ENCODE data around the gene ANXA5.
A peak's percentile ranks its signal among the peaks of the same experiment; 100 is the strongest.
"Not testable (repeated sequence)": the region's sequence is repeated elsewhere in the genome, so short reads cannot be mapped to it uniquely, and the experiment has no call there.

Gene ANXA5

GRCh38 chr4:121679267-121679666 is 17.5 kb downstream of the ANXA5 start:
- no peak for DNase-seq (ENCODE audit: low spot score)

GRCh38 chr4:121677524-121677923 is 19.3 kb downstream of the ANXA5 start:
- DNase-seq (ENCODE audit: low spot score), result no peak

GRCh38 chr4:121676345-121677075 is 20.3 kb downstream of the ANXA5 start:
- no peak for DNase-seq (ENCODE audit: low spot score)

GRCh38 chr4:121675715-121676114 is 21.1 kb downstream of the ANXA5 start:
- DNase-seq (ENCODE audit: low spot score), result peak; percentile 38

- DNase-seq (ENCODE audit: low spot score), result peak; percentile 56
Measured at GRCh38 chr4:121674696-121675095, 22.1 kb downstream of the ANXA5 start.

- no peak for DNase-seq (ENCODE audit: low spot score)
Measured at GRCh38 chr4:121674191-121674590, 22.6 kb downstream of the ANXA5 start.

- DNase-seq (ENCODE audit: low spot score), result no peak
Measured at GRCh38 chr4:121669163-121669550, 27.6 kb downstream of the ANXA5 start.

- DNase-seq (ENCODE audit: low spot score), result no peak
Measured at GRCh38 chr4:121668368-121669162, 28.2 kb downstream of the ANXA5 start.

GRCh38 chr4:121666091-121666679 is 30.6 kb downstream of the ANXA5 start:
- DNase-seq (ENCODE audit: low spot score), result no peak

- DNase-seq (ENCODE audit: low spot score), result no peak
Measured at GRCh38 chr4:121665371-121665770, 31.4 kb downstream of the ANXA5 start.

GRCh38 chr4:121662225-121662624 is 34.6 kb downstream of the ANXA5 start:
- DNase-seq (ENCODE audit: low spot score), result no peak

- DNase-seq (ENCODE audit: low spot score), result not testable (repeated sequence)
Measured at GRCh38 chr4:121660175-121660933, 36.4 kb downstream of the ANXA5 start.

- no peak for DNase-seq (ENCODE audit: low spot score)
Measured at GRCh38 chr4:121658125-121658524, 38.7 kb downstream of the ANXA5 start.

GRCh38 chr4:121656269-121656641 is 40.5 kb downstream of the ANXA5 start:
- peak; percentile 58 for DNase-seq (ENCODE audit: low spot score)

GRCh38 chr4:121655320-121656268 is 41.2 kb downstream of the ANXA5 start:
- no peak for DNase-seq (ENCODE audit: low spot score)

- DNase-seq (ENCODE audit: low spot score), result no peak
Measured at GRCh38 chr4:121654738-121655137, 42.0 kb downstream of the ANXA5 start.

- no peak for DNase-seq (ENCODE audit: low spot score)
Measured at GRCh38 chr4:121653986-121654385, 42.8 kb downstream of the ANXA5 start.

- DNase-seq (ENCODE audit: low spot score), result no peak
Measured at GRCh38 chr4:121653214-121653613, 43.6 kb downstream of the ANXA5 start.

GRCh38 chr4:121651597-121651996 is 45.2 kb downstream of the ANXA5 start:
- no peak for DNase-seq (ENCODE audit: low spot score)

- DNase-seq (ENCODE audit: low spot score), result peak; percentile 71
Measured at GRCh38 chr4:121650741-121651140, 46.0 kb downstream of the ANXA5 start.

GRCh38 chr4:121648516-121648915 is 48.3 kb downstream of the ANXA5 start:
- DNase-seq (ENCODE audit: low spot score), result no peak
